AG04450 (cell line): Measurements from ENCODE around the gene TLL2. TPM values are rescaled to one million over a fixed set of nuclear protein-coding genes. Genes with fewer than 3 reads are reported as not detected.

Experiments
- CTCF ChIA-PET: fragments of 300-600, 350-600 bp; formaldehyde crosslinking; extraction: SDS; loops from one replicate; lab custom pipeline; 2022; ENCODE audit warnings: antibody characterized with exemption, inconsistent platforms; lab: Charles Lee
- POLR2A ChIA-PET: fragments of 350-600 bp; formaldehyde crosslinking; extraction: SDS; loops from one replicate; lab custom pipeline; 2021; ENCODE audit warnings: antibody characterized with exemption, inconsistent platforms; lab: Yijun Ruan, JAX
- DNase-seq: peaks from one replicate; pipeline ENCODE4 v3.0.0-alpha.2; 2011; ENCODE audit warnings: low read depth, low spot score
- H3K27ac ChIP-seq: one replicate; pipeline ENCODE4 v1.5.1; 2012; ENCODE audit warnings: low read depth, low read length, control low read depth
- H3K27me3 ChIP-seq: one replicate; pipeline ENCODE4 v1.6.0; 2012; ENCODE audit warnings: low read length; ENCODE audit not compliant: control insufficient read depth, insufficient read depth
- H3K4me3 ChIP-seq: 2 replicates; pipeline ENCODE4 v1.5.1; 2011; ENCODE audit warnings: mild to moderate bottlenecking, low read depth, low read length, control low read depth
- H3K9me3 ChIP-seq: 2 replicates; pipeline ENCODE4 v1.5.1; 2012; ENCODE audit warnings: low read length; ENCODE audit not compliant: control insufficient read depth, insufficient read depth
- polyA plus RNA-seq: library from polyadenylated mRNA; depleted of rRNA; stranded (reverse); fragments of >200 nt; gene quantifications from 2 replicates; pipeline ENCODE4 v1.2.3, GENCODE V29; 2011
- TF ChIP-seq, protein P1 (sequence below): IDR thresholded peaks from 2 replicates; pipeline ENCODE4 v1.5.1; 2011; ENCODE audit warnings: low read depth, low read length, control low read depth, inconsistent platforms

TLL2 gene
- polyA plus RNA-seq, 1 experiment = 0.01 TPM

DNA sequence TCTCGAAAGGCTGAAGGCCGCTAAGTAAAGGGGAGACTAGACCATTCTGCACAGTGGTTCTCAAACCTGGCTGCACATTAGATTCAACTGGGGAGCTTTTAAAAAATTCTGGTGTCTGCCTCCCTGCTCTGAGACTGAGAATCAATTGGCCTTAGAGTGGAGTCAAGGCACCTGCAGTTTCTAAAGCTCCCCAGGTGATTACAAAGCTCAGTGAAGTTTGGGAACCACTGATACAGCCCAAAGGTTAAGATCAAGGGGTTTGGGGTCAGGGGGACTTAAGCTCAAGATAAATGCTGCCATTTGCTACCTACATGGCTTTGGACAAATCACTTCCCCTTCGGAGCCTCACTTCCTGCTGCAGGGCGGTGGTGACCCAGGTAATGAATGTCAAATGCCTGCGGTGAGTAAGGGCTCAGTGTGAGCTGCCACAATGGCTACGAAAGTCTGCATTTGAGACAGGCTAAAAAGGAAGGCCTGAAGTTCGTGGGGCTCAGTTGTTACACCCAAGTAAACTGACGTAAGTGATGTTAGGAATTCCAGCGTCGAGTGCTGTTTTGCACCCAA is 72.3 kb downstream of the TLL2 start:
- POLR2A ChIA-PET = no interaction called here
- H3K27ac ChIP-seq = no peak overlapping the region
- DNase-seq = no peak
- no peaks in the 10 kb centered on the region for H3K27me3 ChIP-seq
- TF ChIP-seq, protein P1, sequence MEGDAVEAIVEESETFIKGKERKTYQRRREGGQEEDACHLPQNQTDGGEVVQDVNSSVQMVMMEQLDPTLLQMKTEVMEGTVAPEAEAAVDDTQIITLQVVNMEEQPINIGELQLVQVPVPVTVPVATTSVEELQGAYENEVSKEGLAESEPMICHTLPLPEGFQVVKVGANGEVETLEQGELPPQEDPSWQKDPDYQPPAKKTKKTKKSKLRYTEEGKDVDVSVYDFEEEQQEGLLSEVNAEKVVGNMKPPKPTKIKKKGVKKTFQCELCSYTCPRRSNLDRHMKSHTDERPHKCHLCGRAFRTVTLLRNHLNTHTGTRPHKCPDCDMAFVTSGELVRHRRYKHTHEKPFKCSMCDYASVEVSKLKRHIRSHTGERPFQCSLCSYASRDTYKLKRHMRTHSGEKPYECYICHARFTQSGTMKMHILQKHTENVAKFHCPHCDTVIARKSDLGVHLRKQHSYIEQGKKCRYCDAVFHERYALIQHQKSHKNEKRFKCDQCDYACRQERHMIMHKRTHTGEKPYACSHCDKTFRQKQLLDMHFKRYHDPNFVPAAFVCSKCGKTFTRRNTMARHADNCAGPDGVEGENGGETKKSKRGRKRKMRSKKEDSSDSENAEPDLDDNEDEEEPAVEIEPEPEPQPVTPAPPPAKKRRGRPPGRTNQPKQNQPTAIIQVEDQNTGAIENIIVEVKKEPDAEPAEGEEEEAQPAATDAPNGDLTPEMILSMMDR = no peak
- CTCF ChIA-PET = interaction anchor here (0.6 to 0.7 kb wide), 3 partner anchors 45 to 371 kb away, joined by 3 to 4 read pairs (median 4); no protein-coding TSS in a partner anchor
- H3K4me3 ChIP-seq = no peak overlapping the region
- H3K9me3 ChIP-seq = no peaks in the 10 kb centered on the region

DNA sequence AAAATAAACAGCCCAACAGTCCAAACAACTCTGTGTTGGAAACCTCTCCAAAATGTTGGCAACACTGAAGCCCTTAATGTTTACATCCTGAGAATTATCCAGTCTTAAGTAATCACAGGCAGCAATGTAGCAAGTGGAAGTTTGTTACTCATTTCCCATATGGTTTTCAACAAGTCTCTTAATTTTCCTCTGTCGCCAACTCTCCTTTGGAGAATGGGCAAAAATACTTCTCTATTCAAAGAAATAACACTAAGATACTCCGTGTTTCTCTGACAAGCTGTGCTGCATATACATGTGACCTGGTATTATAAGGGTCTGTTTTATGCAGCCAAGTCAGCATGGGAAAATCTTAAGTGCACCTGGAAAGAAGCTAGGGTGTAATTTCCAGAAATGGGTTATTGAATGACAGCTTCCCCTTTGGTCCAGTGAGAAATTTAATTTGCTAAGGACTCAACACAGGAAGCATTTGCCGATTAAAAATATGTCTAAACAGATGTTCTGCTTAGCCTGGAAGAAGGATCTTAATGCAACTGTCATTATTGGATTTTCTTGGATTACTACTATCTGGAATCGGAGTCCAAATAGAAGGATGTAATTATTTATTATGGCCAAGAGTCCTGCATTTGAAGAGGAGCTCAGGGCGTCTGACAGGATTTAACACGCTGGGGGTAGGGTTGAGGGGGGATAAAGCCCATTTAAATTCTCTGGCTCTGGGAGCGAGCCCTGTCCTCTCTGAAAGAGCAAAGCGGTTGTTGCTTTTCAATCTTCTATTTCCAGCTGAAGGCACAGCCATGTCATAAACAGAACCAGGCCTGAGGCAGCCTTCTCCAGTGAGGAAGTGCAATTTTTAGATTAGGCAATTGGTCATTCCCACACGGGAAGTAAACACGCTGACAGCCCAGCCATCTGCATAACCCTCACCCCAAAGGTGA is 73.1 kb downstream of the TLL2 start:
- CTCF ChIA-PET = interaction anchor here (0.7 kb wide), 1 partner anchor 44 kb away, joined by 4 read pairs; no protein-coding TSS in a partner anchor

DNA sequence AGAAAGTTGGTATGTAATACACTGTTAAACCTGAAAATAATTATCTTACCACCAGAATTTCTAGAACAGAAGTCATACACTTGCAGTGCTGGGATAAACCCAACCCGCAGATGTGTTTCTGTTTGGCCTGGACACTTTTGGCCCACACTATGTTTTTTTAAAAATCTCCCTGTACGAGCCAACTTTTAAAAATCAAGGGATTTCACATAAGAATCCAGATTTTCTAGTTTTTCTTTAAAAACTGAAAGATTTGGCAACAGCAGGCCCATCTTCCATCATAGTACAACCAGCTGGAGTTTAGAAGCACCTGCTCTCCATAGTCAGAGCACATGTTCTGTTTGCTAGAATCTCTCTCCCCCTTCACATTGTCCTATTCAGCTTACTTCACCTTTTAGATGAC is 74.0 kb downstream of the TLL2 start:
- CTCF ChIA-PET = no interaction called here
- TF ChIP-seq, protein P1 = no peak
- Histone ChIP-seq H3K27ac (no peak overlapping the region), H3K4me3 (no peak overlapping the region), H3K9me3 (no peaks in the 10 kb centered on the region), H3K27me3 (no peaks in the 10 kb centered on the region)
- POLR2A ChIA-PET = no interaction called here
- DNase-seq = no peak

More for the DNA sequence above, 73.1 kb downstream of the TLL2 start:
- H3K9me3 ChIP-seq = no peaks in the 10 kb centered on the region
- no peak for DNase-seq
- POLR2A ChIA-PET = no interaction called here
- no peaks in the 10 kb centered on the region for H3K27me3 ChIP-seq
- no peak overlapping the region for H3K4me3 ChIP-seq
- TF ChIP-seq, protein P1 = no peak
- H3K27ac ChIP-seq = no peak overlapping the region

DNA sequence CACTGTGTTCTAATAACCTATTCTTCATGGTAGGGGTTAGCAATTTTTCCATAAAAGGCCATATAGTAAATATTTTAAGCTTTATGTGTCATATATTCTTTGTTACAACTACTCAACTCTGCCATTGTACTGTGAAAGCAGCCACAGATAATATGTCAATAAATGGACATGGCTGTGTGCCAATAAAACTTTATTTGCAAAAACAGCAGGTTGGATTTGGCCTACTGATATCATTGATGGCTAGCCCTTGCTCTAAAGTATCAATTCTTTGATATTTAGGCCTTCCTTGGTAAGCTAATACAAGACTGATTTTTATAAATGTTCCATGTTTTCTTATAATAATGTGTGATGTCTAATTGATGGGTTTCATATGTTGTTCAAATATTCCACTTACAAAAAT is 77.7 kb downstream of the TLL2 start:
- no peaks in the 10 kb centered on the region for H3K27me3 ChIP-seq
- no peak overlapping the region for H3K27ac ChIP-seq
- no peak overlapping the region for H3K4me3 ChIP-seq
- ChIA-PET POLR2A (no interaction called here), CTCF (no interaction called here)
- H3K9me3 ChIP-seq = no peaks in the 10 kb centered on the region
- TF ChIP-seq, protein P1 = no peak
- DNase-seq = no peak
